OCI-LY7 (cell line): Measurements from ENCODE around the gene ZNF777. TPM values are rescaled to one million over a fixed set of nuclear protein-coding genes. Genes with fewer than 3 reads are reported as not detected.

Experiments
- BruUV-seq: library from RNA; stranded (reverse); fragments of 400-500 nt; replicated peaks from 2 replicates; lab custom pipeline; 2021; lab: Mats Ljungman, UMichigan
- CTCF ChIA-PET: fragments of 300-600 bp; sonication (Branson Sonifier 250); formaldehyde crosslinking; loops from one replicate; lab custom pipeline; 2022; ENCODE audit warnings: antibody characterized with exemption; ENCODE audit not compliant: unreplicated experiment; lab: Charles Lee
- POLR2A ChIA-PET: fragments of 300-600 bp; sonication (Branson Sonifier 250); formaldehyde crosslinking; loops from one replicate; lab custom pipeline; 2022; ENCODE audit warnings: antibody characterized with exemption; lab: Charles Lee
- DNase-seq: peaks from one replicate; pipeline ENCODE4 v3.0.0-alpha.2; 2015; ENCODE audit warnings: low spot score
- H2AFZ ChIP-seq: fragments of 200-600 bp; sonication (generic), shearing (Covaris generic); 2 replicates; pipeline ENCODE4 v1.6.1; 2014; ENCODE audit warnings: mild to moderate bottlenecking, antibody characterized with exemption, low read length, moderate library complexity
- H3K27ac ChIP-seq: fragments of 200-600 bp; sonication (generic); 2 replicates; pipeline ENCODE4 v1.5.1; 2014; ENCODE audit warnings: mixed run types, low read depth, mild to moderate bottlenecking, moderate library complexity, low read length, inconsistent platforms; ENCODE audit not compliant: poor library complexity, severe bottlenecking
- H3K36me3 ChIP-seq: fragments of 200-600 bp; sonication (generic); 2 replicates; pipeline ENCODE4 v1.6.1; 2014; ENCODE audit warnings: mild to moderate bottlenecking, antibody characterized with exemption, low read length, moderate library complexity, mixed read lengths; ENCODE audit not compliant: insufficient read depth
- H3K4me1 ChIP-seq: fragments of 200-600 bp; sonication (generic); 2 replicates; pipeline ENCODE4 v1.5.1; 2014; ENCODE audit warnings: mild to moderate bottlenecking, low read length; ENCODE audit not compliant: insufficient read depth, poor library complexity, severe bottlenecking
- H3K4me2 ChIP-seq: fragments of 200-600 bp; sonication (generic); 2 replicates; pipeline ENCODE4 v1.6.1; 2014; ENCODE audit warnings: mild to moderate bottlenecking, low read length
- H3K4me3 ChIP-seq: fragments of 200-600 bp; sonication (generic); 2 replicates; pipeline ENCODE4 v1.5.1; 2014; ENCODE audit warnings: mild to moderate bottlenecking, low read depth, low read length; ENCODE audit not compliant: poor library complexity, severe bottlenecking
- H3K79me2 ChIP-seq: fragments of 200-600 bp; sonication (generic); 2 replicates; pipeline ENCODE4 v1.6.1; 2016; ENCODE audit warnings: low read depth, mild to moderate bottlenecking, low read length, moderate library complexity, mixed read lengths; ENCODE audit not compliant: insufficient read depth
- H3K9me2 ChIP-seq: fragments of 200-600 bp; sonication (generic); 2 replicates; pipeline ENCODE4 v1.6.1; 2016; ENCODE audit warnings: mild to moderate bottlenecking, low read length, mixed read lengths; ENCODE audit not compliant: insufficient read depth
- H3K9me3 ChIP-seq: fragments of 200-600 bp; sonication (generic); 2 replicates; pipeline ENCODE4 v1.6.1; 2014; ENCODE audit warnings: mild to moderate bottlenecking, mixed run types, low read length, mixed read lengths
- H4K20me1 ChIP-seq: fragments of 200-600 bp; sonication (generic); 2 replicates; pipeline ENCODE4 v1.6.1; 2014; ENCODE audit warnings: mild to moderate bottlenecking, antibody characterized with exemption, low read length, moderate library complexity, mixed read lengths; ENCODE audit not compliant: insufficient read depth
- CTCF ChIP-seq: fragments of 200-600 bp; sonication (generic); conservative IDR thresholded peaks from 2 replicates; pipeline ENCODE4 v1.5.1; 2014; ENCODE audit warnings: mild to moderate bottlenecking, antibody characterized with exemption, low read length, moderate library complexity, mixed read lengths
- EZH2phosphoT487 ChIP-seq: fragments of 200-600 bp; sonication (generic); IDR thresholded peaks from 2 replicates; pipeline ENCODE4 v1.6.1; 2018; ENCODE audit warnings: low read depth, borderline replicate concordance, mild to moderate bottlenecking, mixed run types, antibody characterized with exemption, low read length, moderate library complexity, mixed read lengths
- intact Hi-C: fragments of 100-400 bp; cut with micrococcal nuclease; formaldehyde crosslinking; loops from one replicate; pipeline ENCODE4 v1.10.0; 2022; ENCODE audit not compliant: unreplicated experiment
- total RNA-seq, 2 experiments: library from RNA; depleted of rRNA in 1 of 2; stranded (reverse); fragments of >200 nt in 1 of 2; shearing (Covaris generic) in 1 of 2; gene quantifications; 2 replicates each; pipeline ENCODE4 v1.2.3, GENCODE V29; 2014 to 2022

ZNF777 gene
- total RNA-seq, 2 experiments from 2014 or later, result 5.2 to 9.5 TPM

DNA sequence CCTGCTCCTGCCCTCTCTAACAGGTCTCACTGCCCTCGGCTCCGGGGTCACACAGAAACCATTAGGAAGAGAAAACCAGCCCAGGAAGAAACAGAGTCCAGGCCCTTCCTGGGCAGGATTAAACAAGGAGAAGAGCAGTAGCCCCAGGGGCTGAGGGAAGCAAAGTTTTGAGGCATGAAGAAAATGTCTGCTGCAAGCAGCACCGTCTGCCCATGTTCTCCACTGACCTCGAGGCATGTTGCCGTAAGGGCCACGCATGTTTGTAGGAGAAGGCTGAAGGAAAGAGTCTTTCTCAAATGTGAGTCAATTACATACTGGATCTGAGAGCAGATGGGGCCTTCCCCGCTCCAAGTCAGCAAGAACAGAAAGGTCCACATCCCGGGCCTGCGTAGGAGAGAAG is 32.5 kb upstream of the ZNF777 start:
- no peaks in the 10 kb centered on the region for H3K9me2 ChIP-seq
- DNase-seq, result no peak
- H3K36me3 ChIP-seq, result peaks cover 59% of the 10 kb centered on the region
- BruUV-seq, result no TSS peak
- H4K20me1 ChIP-seq, result no peaks in the 10 kb centered on the region; the same call in 1 of the 2 replicates
- intact Hi-C loops, result loop anchor here (10.0 kb wide), 1 partner anchor 179 kb away; no protein-coding TSS in a partner anchor
- peaks cover 16% of the 10 kb centered on the region for H3K4me1 ChIP-seq
- ChIA-PET CTCF (no interaction called here), POLR2A (no interaction called here)
- TF ChIP-seq EZH2phosphoT487 (no peak), CTCF (no peak)
- no peak overlapping the region for H2AFZ ChIP-seq
- no peak overlapping the region for H3K4me2 ChIP-seq
- no peak overlapping the region for H3K27ac ChIP-seq
- no peak overlapping the region for H3K4me3 ChIP-seq
- peaks cover 14% of the 10 kb centered on the region for H3K79me2 ChIP-seq
- no peaks in the 10 kb centered on the region for H3K9me3 ChIP-seq

DNA sequence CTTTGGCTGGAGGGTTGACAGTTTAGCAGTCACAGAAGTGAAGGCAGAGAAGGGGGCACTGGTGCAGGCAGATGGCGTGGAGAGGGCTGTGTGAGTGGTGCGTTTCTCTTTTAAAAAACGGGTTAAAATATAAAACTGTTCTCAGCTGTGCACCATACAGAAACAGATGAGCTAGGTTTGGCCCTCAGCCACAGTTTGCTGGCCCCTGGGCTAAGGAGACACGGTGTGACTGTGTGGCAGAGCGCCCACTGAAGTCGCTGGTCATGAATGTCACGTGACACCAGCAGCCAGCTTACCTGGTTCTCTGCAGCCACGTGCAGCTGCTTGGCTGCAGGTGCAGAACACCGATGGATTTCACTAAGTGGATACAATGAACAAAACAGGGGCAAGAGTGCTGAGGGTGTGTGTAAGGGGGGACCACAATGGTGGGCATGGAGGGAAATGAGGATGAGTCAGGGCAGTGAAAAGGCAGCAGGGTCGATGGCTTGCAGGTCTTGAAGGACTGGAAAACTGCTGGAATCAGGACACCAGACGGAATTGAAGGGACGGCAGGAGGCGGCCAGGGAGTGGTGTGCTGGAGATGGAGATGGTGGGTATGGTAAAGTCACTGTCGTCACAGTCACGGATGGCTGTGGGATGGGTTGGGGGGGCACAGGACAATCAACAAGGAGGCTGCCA is 29.4 kb upstream of the ZNF777 start:
- TF ChIP-seq EZH2phosphoT487, result no peak
- TF ChIP-seq CTCF, result no peak
- intact Hi-C loops, result loop anchor here (10.0 kb wide), 1 partner anchor 175 kb away; no protein-coding TSS in a partner anchor
- Histone ChIP-seq H3K79me2 (no peaks in the 10 kb centered on the region), H3K9me3 (no peaks in the 10 kb centered on the region), H3K27ac (no peak overlapping the region), H2AFZ (no peak overlapping the region), H3K4me1 (peaks cover under 1% of the 10 kb centered on the region), H3K4me3 (no peak overlapping the region), H3K36me3 (peaks cover 89% of the 10 kb centered on the region), H4K20me1 (no peaks in the 10 kb centered on the region; the same call in 1 of the 2 replicates), H3K9me2 (no peaks in the 10 kb centered on the region), H3K4me2 (no peak overlapping the region)
- DNase-seq, result no peak
- no TSS peak for BruUV-seq
- POLR2A ChIA-PET, result interaction anchor here (1.0 kb wide), 1 partner anchor 11 kb away, joined by 3 read pairs; no protein-coding TSS in a partner anchor
- CTCF ChIA-PET, result no interaction called here

DNA sequence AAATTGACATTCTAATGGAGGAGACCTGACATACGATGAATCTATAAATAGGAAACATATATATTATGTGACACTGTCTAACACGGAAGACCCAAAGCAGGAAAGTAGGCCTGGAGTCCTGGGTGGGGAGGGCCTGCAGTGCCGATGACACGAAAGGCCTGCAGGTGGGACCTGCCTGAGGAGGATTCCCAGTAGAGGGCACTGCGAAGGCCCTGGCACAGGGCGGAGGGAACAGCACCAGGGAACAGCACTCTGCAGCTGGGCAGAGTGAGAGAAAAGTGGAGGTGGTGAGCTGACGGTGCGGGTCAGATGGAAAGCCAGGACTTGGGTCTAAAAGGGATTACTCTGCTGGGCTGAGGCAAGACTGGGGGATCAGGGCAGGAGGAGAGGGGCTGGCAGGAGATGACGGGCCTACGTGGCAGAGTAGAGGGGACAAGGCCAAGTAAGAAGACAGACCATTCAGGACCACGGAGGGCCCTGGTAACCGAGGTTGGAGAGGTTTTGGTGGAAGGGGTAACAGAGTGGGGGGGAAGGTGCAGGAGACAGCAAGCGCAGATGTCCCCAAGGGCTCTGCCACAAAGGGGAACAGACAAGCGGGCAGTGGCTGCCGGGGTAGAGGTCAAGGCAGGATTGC is 28.6 kb upstream of the ZNF777 start:
- Histone ChIP-seq H3K4me2 (no peak overlapping the region), H4K20me1 (no peaks in the 10 kb centered on the region; the same call in 1 of the 2 replicates), H3K9me2 (no peaks in the 10 kb centered on the region), H3K27ac (no peak overlapping the region), H3K36me3 (peaks cover 91% of the 10 kb centered on the region), H2AFZ (no peak overlapping the region), H3K4me3 (no peak overlapping the region), H3K9me3 (no peaks in the 10 kb centered on the region), H3K79me2 (no peaks in the 10 kb centered on the region), H3K4me1 (no peaks in the 10 kb centered on the region)
- ChIA-PET CTCF (no interaction called here), POLR2A (no interaction called here)
- DNase-seq, result no peak
- intact Hi-C loops, result loop anchor here (10.0 kb wide), 1 partner anchor 175 kb away; no protein-coding TSS in a partner anchor
- peak; percentile 49; the same call in 1 of the 2 replicates for TF ChIP-seq CTCF
- no peak for TF ChIP-seq EZH2phosphoT487
- no TSS peak for BruUV-seq
